ENCODE measurements around the gene AKAP1. TPM values are rescaled to one million over a fixed set of nuclear protein-coding genes. Genes with fewer than 3 reads are reported as not detected.

AKAP1 gene
- polyA plus RNA-seq, 2 of the 4 experiments (the other 2 are of a cell fraction) = 45.8 to 48.0 TPM

DNA sequence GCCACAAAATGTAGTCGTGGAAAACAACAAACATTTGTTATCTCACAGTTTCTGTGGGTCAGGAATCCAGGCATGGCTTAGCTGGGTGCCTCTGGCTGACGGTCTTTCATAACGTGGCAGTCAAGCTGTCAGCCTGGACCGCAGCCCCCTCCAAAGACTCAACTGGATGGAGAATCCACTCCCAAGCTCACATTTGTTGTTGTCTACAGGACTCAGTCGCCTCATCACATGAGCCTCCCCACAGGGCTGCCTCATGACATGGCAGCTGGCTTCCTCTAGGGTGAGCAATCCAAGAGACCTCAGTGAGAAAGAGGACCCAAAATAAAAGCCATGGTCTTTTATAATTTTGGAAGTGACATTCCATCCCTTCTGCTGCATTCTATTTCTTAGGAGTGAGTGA lies 34.7 kb upstream of the AKAP1 start:
- TF ChIP-seq NFE2L2 (conservative IDR thresholded peaks at IDR 0.05; ENCODE audit: low read length) (no peak), KDM5A (IDR thresholded peaks at IDR 0.05) (no peak), POLR2A (IDR thresholded peaks at IDR 0.05; ENCODE audit: low read length) (no peak), TFCP2L1 (CRISPR knock-in tag; IDR thresholded peaks at IDR 0.05) (no peak), SREBF2 (IDR thresholded peaks at IDR 0.05) (no peak), ZFP36 (IDR thresholded peaks at IDR 0.05; ENCODE audit: borderline replicate concordance, partially characterized antibody) (no peak), RNF2 (IDR thresholded peaks at IDR 0.05; ENCODE audit: borderline replicate concordance, low read depth) (no peak), HEYL (CRISPR knock-in tag; IDR thresholded peaks at IDR 0.05) (no peak), HOXA7 (CRISPR knock-in tag; IDR thresholded peaks at IDR 0.05) (no peak), NPAS2 (CRISPR knock-in tag; IDR thresholded peaks at IDR 0.05; ENCODE audit: borderline replicate concordance) (no peak), SMC3 (IDR thresholded peaks at IDR 0.05) (no peak), CBX8 (IDR thresholded peaks at IDR 0.05) (no peak), BCL3 (IDR thresholded peaks at IDR 0.05) (no peak)
- no peaks in the 10 kb centered on the region for H3K4me1 ChIP-seq
- no peak overlapping the region for H3K4me2 ChIP-seq
- DNase-seq (ENCODE audit: low read depth in 1 of 2, low spot score in 1 of 2) (no peak), FAIRE-seq (no peak), ATAC-seq (peak; percentile 41 to 52; a peak in 4 of 6 replicates)
- ChIA-PET POLR2A (no interaction called here), CTCF (interaction anchor here (0.8 to 2.5 kb wide), 3 partner anchors 14 to 19 kb away, joined by 3 to 7 read pairs (median 3); no protein-coding TSS in a partner anchor)
- WGBS (ENCODE audit: missing lambda C conversion rate) = 56% methylated on average over 5 of the region's 5 CpGs
- no peak overlapping the region for H3K4me3 ChIP-seq
- no peaks in the 10 kb centered on the region for H3K9me3 ChIP-seq
- H3K27ac ChIP-seq = no peak overlapping the region

- ChIA-PET POLR2A (interaction anchor here (0.7 to 1.8 kb wide), 2 partner anchors 33 to 307 kb away, joined by 3 to 7 read pairs; partner anchors contain the start of gene AKAP1), CTCF (interaction anchor here (0.7 to 2.5 kb wide), 2 partner anchors 13 to 231 kb away, joined by 5 to 7 read pairs; no protein-coding TSS in a partner anchor)
- ATAC-seq = no peak
Measured at GRCh38 chr17:57051886-57052361, 33.1 kb upstream of the AKAP1 start.

DNA sequence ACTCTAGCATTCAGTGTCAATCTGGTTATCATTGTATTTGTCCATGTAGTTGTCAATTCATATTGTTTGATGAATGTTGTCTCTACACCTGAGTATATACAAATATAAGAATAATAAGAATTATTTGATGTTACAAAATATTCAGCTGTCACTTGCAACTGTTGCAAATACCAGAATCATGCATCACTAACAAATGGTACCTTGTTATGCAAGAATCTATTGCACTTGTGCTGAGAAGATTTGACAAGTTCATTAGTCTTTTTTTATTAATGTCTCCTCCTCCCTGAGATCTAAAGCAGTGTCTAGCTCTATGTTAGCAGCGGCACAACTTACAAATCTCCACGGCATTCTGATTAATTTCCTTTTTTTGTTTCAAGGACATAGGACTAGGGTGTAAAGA lies 22.2 kb upstream of the AKAP1 start:
- no peaks in the 10 kb centered on the region for H3K9me3 ChIP-seq
- H3K27ac ChIP-seq = no peak overlapping the region
- no peak for ATAC-seq
- CTCF ChIA-PET = interaction anchor here (0.7 to 1.2 kb wide), 5 partner anchors 9 to 180 kb away, joined by 3 read pairs; partner anchors contain the start of gene AKAP1
- WGBS (ENCODE audit: missing lambda C conversion rate) = 83% methylated on average over 2 of the region's 2 CpGs
- no peaks in the 10 kb centered on the region for H3K4me1 ChIP-seq
- FAIRE-seq = no peak
- no peak for DNase-seq (ENCODE audit: low read depth in 1 of 2, low spot score in 1 of 2)
- POLR2A ChIA-PET = interaction anchor here (0.6 kb wide), 1 partner anchor 22 kb away, joined by 3 read pairs; no protein-coding TSS in a partner anchor
- no peak overlapping the region for H3K4me3 ChIP-seq
- H3K4me2 ChIP-seq = no peak overlapping the region
- TF ChIP-seq ELK1 (IDR thresholded peaks at IDR 0.05; ENCODE audit: low read depth, low read length) (no peak), HMGXB4 (CRISPR knock-in tag; IDR thresholded peaks at IDR 0.05; ENCODE audit: borderline replicate concordance) (no peak), CEBPB (IDR thresholded peaks at IDR 0.05) (no peak), TFCP2L1 (CRISPR knock-in tag; IDR thresholded peaks at IDR 0.05) (no peak), PHF8 (IDR thresholded peaks at IDR 0.05; ENCODE audit: borderline replicate concordance, low read depth) (no peak), CBX2 (IDR thresholded peaks at IDR 0.05; ENCODE audit: borderline replicate concordance, low read depth) (no peak), BCL3 (IDR thresholded peaks at IDR 0.05) (no peak), RAD21 (conservative IDR thresholded peaks at IDR 0.05 in 1 of 2, IDR thresholded peaks at IDR 0.05 in 1 of 2) (no peak), RNF2 (IDR thresholded peaks at IDR 0.05; ENCODE audit: borderline replicate concordance, low read depth) (no peak), CTCF (IDR thresholded peaks at IDR 0.05) (no peak), JUNB (IDR thresholded peaks at IDR 0.05) (no peak), NR3C1 (IDR thresholded peaks at IDR 0.05) (no peak)
- TF ChIP-seq, protein P1, sequence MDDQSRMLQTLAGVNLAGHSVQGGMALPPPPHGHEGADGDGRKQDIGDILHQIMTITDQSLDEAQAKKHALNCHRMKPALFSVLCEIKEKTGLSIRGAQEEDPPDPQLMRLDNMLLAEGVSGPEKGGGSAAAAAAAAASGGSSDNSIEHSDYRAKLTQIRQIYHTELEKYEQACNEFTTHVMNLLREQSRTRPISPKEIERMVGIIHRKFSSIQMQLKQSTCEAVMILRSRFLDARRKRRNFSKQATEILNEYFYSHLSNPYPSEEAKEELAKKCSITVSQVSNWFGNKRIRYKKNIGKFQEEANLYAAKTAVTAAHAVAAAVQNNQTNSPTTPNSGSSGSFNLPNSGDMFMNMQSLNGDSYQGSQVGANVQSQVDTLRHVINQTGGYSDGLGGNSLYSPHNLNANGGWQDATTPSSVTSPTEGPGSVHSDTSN (IDR thresholded peaks at IDR 0.05) = no peak

More at GRCh38 chr17:57051886-57052361, 33.1 kb upstream of the AKAP1 start:
- DNase-seq (ENCODE audit: low read depth in 1 of 2, low spot score in 1 of 2) = no peak
- WGBS (ENCODE audit: missing lambda C conversion rate) = 60% methylated on average over 5 of the region's 5 CpGs
- H3K4me2 ChIP-seq = no peak overlapping the region
- H3K4me3 ChIP-seq = no peak overlapping the region
- H3K9me3 ChIP-seq = no peaks in the 10 kb centered on the region
- TF ChIP-seq TFCP2L1 (CRISPR knock-in tag; IDR thresholded peaks at IDR 0.05) (no peak), CHD4 (IDR thresholded peaks at IDR 0.05; ENCODE audit: borderline replicate concordance) (no peak), CBX8 (IDR thresholded peaks at IDR 0.05) (no peak), GATA3 (IDR thresholded peaks at IDR 0.05; ENCODE audit: borderline replicate concordance) (no peak)
- no peak overlapping the region for H3K27ac ChIP-seq
- no peaks in the 10 kb centered on the region for H3K4me1 ChIP-seq
- no peak for FAIRE-seq
